Brain microvascular endothelial cell (primary cell): ENCODE measurements around the gene MSL3B.

ENCODE experiments used
- DNase-seq: peaks from one replicate; pipeline ENCODE4 v3.0.0-alpha.2; 2020
- H3K27ac ChIP-seq: fragments of 250-450 bp; sonication (Bioruptor Pico); 2 replicates; pipeline ENCODE4 v1.5.1; 2020; ENCODE audit warnings: mild to moderate bottlenecking, moderate library complexity
- H3K27me3 ChIP-seq: fragments of 250-450 bp; sonication (Bioruptor Pico); replicated peaks from 2 replicates; pipeline ENCODE4 v1.5.1; 2020; ENCODE audit warnings: mild to moderate bottlenecking
- H3K36me3 ChIP-seq: fragments of 250-450 bp; sonication (Bioruptor Pico); replicated peaks from 2 replicates; pipeline ENCODE4 v1.5.1; 2020; ENCODE audit warnings: mild to moderate bottlenecking
- H3K4me3 ChIP-seq: 2 replicates; pipeline ENCODE4 v1.5.1; 2011; ENCODE audit warnings: low read depth, mild to moderate bottlenecking, control low read depth, low read length, moderate library complexity
- in situ Hi-C: cut with HindIII; loops from 2 replicates; pipeline ENCODE4 v1.10.0; 2017; ENCODE audit warnings: low sequenced_read_pairs, low pct_ligation_motif_present
- TF ChIP-seq, protein P1 (sequence below): IDR thresholded peaks from 2 replicates; pipeline ENCODE4 v1.5.1; 2011; ENCODE audit warnings: low read depth, mild to moderate bottlenecking, moderate library complexity, low read length, control low read depth, inconsistent platforms; ENCODE audit errors: missing control alignments

Gene MSL3B

DNA sequence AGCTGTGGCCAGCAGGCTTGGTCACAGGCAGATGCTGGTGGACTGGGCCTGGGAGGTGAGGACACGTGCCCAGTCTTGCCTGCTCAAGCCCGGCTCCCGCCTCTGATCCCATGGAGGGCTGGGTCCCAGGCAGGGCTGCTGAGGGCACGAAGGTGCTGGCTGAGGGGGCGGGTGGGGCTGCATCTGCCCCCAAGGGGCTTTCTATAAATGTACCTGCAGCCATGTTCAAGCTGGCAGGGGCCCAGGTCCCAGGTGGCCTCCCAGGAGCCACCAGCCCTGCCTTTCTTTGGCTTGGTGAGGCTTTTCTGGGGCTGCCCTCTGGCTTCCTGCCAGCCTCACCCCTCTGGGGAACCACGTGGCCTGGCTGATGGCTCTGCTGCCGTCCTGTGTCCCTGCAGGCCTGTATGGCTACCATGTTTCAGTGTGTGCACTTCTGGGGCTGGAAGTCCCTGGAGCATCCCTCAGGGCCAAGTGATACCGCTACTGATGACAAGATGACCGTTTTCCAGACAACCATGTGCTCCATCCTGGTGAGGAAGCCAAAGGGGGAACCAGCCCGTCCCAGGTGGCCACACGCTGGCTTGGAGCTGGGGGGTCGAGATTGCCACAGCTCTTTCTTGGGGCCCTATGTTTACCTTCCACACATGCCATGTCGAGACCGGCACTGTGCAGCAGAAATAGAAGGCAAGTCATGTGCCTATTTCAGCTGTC is 37.0 kb downstream of the MSL3B start:
- no peaks in the 10 kb centered on the region for H3K27me3 ChIP-seq
- H3K27ac ChIP-seq = no peak overlapping the region
- TF ChIP-seq, protein P1, sequence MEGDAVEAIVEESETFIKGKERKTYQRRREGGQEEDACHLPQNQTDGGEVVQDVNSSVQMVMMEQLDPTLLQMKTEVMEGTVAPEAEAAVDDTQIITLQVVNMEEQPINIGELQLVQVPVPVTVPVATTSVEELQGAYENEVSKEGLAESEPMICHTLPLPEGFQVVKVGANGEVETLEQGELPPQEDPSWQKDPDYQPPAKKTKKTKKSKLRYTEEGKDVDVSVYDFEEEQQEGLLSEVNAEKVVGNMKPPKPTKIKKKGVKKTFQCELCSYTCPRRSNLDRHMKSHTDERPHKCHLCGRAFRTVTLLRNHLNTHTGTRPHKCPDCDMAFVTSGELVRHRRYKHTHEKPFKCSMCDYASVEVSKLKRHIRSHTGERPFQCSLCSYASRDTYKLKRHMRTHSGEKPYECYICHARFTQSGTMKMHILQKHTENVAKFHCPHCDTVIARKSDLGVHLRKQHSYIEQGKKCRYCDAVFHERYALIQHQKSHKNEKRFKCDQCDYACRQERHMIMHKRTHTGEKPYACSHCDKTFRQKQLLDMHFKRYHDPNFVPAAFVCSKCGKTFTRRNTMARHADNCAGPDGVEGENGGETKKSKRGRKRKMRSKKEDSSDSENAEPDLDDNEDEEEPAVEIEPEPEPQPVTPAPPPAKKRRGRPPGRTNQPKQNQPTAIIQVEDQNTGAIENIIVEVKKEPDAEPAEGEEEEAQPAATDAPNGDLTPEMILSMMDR = no peak
- DNase-seq = no peak
- no peaks in the 10 kb centered on the region for H3K36me3 ChIP-seq
- in situ Hi-C loops = no loop called here
- H3K4me3 ChIP-seq = no peak overlapping the region

DNA sequence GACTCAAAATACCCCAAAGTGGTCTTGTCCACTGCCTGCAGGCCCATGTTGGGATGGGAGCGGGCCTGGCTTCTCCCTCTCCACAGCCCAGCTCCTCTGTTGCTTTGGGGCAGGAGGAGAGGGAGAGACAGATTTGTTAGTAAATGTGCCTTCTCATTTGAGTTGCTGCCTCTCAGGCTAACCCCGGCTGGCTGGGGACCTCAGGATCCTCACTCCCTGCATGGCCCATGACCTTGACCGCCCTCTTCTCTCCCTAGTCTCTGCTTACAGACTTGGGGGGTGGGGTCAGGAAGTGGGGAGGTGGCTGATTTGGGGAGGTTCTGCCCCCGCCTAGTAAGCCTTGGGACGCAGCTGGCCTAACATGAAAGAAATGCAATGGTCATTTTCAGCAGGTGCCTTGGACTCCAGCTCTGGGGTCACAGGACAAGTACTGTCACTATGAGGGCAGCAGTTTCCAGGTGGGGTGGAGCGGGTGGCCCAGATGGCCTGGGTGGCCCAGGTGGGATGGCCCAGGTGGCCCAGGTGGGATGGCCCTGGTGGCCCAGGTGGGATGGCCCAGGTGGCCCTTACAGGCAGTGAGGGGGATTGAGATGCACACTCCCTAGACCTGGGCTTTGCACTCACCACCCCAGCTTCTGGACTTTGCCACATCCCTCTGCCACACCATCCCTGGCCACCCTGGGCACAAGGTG is 37.9 kb downstream of the MSL3B start:
- H3K27me3 ChIP-seq = no peaks in the 10 kb centered on the region
- TF ChIP-seq, protein P1 = no peak

DNA sequence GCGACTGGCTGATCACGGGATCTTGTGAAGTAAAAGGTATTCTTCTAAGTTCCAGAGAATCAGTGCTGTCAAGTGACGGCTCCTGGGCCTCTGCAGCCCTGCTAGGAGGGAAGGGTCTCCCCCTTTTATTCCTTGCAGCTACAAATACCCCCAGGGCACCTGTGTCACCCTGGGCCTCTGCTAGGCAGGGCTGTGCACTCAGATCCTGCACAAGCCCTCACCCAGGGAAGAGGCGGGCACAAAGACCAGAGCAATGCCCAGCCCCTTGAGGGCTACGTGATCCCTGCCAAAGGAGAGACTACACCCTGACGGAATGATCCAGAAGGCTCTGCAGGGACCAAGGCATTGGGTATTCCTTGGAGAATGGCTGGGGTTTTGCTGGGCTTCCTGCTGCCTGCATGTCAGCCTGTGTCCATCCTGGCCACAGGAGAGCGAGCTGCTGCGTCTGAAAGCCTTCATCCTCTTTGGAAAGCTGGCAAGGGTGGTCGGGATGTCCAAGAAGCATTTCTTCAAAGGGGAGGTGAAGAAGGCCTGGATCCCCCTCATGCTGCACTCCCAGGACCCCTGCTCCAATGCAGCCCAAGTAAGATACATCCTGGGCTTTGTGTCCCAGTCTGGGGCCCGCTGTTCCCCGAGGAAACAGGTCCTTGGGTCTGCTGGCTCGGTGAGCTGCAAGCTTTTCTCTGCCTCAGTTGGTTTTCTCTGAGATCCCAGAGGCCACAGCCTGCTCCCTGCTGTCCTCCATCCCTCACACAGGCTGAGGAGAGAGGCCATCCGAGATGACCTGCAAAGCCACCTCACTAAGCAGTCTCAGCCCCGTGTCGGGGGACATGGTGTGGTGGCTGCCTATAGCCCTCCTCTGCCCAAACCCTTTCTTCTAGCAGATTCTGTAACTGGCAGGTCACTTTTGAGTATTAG is 38.7 kb downstream of the MSL3B start:
- H3K36me3 ChIP-seq = no peaks in the 10 kb centered on the region
- no peak overlapping the region for H3K27ac ChIP-seq
- TF ChIP-seq, protein P1 = no peak
- H3K27me3 ChIP-seq = no peaks in the 10 kb centered on the region
- no peak overlapping the region for H3K4me3 ChIP-seq
- in situ Hi-C loops = no loop called here
- no peak for DNase-seq

More for the DNA sequence above, 37.9 kb downstream of the MSL3B start:
- in situ Hi-C loops = no loop called here
- H3K4me3 ChIP-seq = no peak overlapping the region
- no peak overlapping the region for H3K27ac ChIP-seq
- no peak for DNase-seq
- no peaks in the 10 kb centered on the region for H3K36me3 ChIP-seq

DNA sequence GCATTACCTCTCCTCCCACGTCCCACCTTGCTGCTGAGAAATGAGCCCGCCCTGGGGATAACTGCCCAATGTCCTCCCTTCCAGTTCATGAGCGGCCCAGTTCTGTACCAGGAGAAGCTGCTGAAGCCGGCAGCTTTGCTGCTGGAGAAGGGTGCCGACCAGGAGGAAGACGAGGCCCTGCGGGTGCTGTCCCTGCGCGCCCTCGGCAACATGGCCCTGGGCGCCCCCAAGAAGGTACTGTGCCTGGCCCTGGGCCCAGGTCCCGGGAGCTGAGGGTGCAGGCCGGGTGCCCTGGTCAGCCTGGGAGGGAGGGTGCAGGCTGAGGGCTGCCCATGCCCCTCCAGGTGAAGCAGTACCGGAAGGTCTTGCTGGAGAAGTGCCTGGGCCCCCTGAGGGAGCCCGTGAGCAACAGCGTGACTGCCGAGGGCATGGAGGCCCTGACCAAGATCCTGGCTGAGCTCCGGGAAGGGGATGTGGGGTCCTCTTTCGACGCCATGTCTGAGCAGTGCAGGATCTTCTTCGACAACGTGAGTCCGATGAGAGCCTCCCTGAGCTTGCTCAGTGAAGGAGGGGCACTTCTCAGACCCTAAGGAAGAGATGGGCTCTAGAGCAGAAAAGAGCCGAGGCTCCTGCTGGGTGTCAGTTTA is 39.5 kb downstream of the MSL3B start:
- no peak for DNase-seq
- no peak overlapping the region for H3K4me3 ChIP-seq
- H3K27ac ChIP-seq = no peak overlapping the region
- H3K27me3 ChIP-seq = no peaks in the 10 kb centered on the region
- in situ Hi-C loops = no loop called here
- H3K36me3 ChIP-seq = no peaks in the 10 kb centered on the region
- TF ChIP-seq, protein P1 = no peak

DNA sequence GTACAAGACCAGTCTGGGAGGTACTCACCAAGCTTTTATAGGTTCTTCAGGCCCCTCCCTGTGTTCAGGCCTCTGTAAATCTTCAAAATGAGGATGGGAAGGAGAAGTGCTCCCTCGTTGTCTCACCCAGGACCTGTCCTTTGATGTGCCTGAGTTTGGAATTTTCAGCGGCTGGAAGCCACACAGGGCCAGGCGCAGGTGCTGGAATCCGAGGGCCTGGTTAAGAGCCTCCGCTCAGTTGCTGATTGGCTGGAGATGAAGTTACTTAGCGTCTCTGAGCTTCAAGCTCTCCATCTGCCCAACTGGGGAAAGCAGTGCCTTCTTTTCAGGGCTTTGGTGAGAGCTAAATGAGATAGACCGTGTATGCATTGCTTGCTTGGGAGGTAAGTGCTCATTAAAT is 43.8 kb downstream of the MSL3B start:
- Histone ChIP-seq H3K36me3 (no peaks in the 10 kb centered on the region), H3K27me3 (no peaks in the 10 kb centered on the region), H3K4me3 (no peak overlapping the region), H3K27ac (no peak overlapping the region)
- TF ChIP-seq, protein P1 = no peak
- in situ Hi-C loops = no loop called here
- DNase-seq = no peak
